Esophagus muscularis mucosa (tissue), 4 donors: Measurements from ENCODE around the gene MOB2. TPM values are rescaled to one million over a fixed set of nuclear protein-coding genes. Genes with fewer than 3 reads are reported as not detected.
A peak's percentile ranks its signal among the peaks of the same experiment; 100 is the strongest.

Source experiments
- DNase-seq: peaks from one replicate; pipeline ENCODE4 v3.0.0-alpha.2; 2017; ENCODE audit errors: extremely low spot score
- H3K27ac ChIP-seq, 4 donors: fragments of 200-600 bp; sonication (generic); replicated peaks in 1 of 4; 1 replicate in 3 of 4; 2 replicates in 1 of 4; pipeline ENCODE4 v1.5.1; 2016 to 2019; ENCODE audit warnings: mild to moderate bottlenecking in 1 of 4
- H3K27me3 ChIP-seq, 4 donors: fragments of 200-600 bp; sonication (generic); one replicate each; pipeline versions ENCODE4 v1.5.1 to v1.6.0; 2016 to 2019
- H3K36me3 ChIP-seq, 4 donors: fragments of 200-600 bp; sonication (generic); one replicate each; pipeline ENCODE4 v1.5.1; 2016 to 2019
- H3K4me1 ChIP-seq, 4 donors: fragments of 200-600 bp; sonication (generic); one replicate each; pipeline ENCODE4 v1.5.1; 2016 to 2019
- H3K4me3 ChIP-seq, 4 donors: fragments of 200-600 bp; sonication (generic); 1 replicate in 2 of 4; 2 replicates in 2 of 4; pipeline ENCODE4 v1.5.1; 2016 to 2019; ENCODE audit warnings: mild to moderate bottlenecking in 4 of 4, moderate library complexity in 1 of 4
- H3K9me3 ChIP-seq, 4 donors: fragments of 200-600 bp; sonication (generic); 1 replicate in 3 of 4; 2 replicates in 1 of 4; pipeline ENCODE4 v1.5.1; 2016 to 2019
- EP300 ChIP-seq: sonication (generic); formaldehyde crosslinking; IDR thresholded peaks from one replicate; pipeline ENCODE4 v1.6.1; 2017; ENCODE audit warnings: antibody characterized with exemption
- POLR2A ChIP-seq: fragments of 450-650 bp; IDR thresholded peaks from one replicate; pipeline ENCODE4 v1.6.1; 2017; ENCODE audit warnings: antibody characterized with exemption, moderate library complexity, mild to moderate bottlenecking, low read depth
- POLR2AphosphoS5 ChIP-seq, 2 donors: sonication (generic); formaldehyde crosslinking; IDR thresholded peaks; one replicate each; pipeline ENCODE4 v1.6.1; 2017; ENCODE audit warnings: antibody characterized with exemption in 2 of 2
- WGBS: methylation state at CpG from one replicate; pipeline ENCODE4 v1.1.5; 2018; 5-methylcytosine and 5-hydroxymethylcytosine counted together
- intact Hi-C: fragments of 100-400 bp; cut with DNase I; formaldehyde crosslinking; loops from one replicate; pipeline ENCODE4 v1.15.1; 2023
- total RNA-seq, 4 donors: library from RNA; depleted of rRNA; stranded (reverse); fragments of >200 nt; gene quantifications; one replicate each; pipeline versions ENCODE4 v1.1.0 to v1.2.1, GENCODE V29; 2016
- TF ChIP-seq, protein P1 (sequence below), 3 experiments: fragments of 200-600 bp in 2 of 3; fragments of 450-650 bp in 1 of 3; sonication (generic) in 2 of 3; IDR thresholded peaks; one replicate each; pipeline ENCODE4 v1.5.1; 2017 to 2019; ENCODE audit warnings: antibody characterized with exemption in 3 of 3, mild to moderate bottlenecking in 2 of 3, moderate library complexity in 1 of 3

MOB2 gene
- total RNA-seq, 4 donors from 2014 or later: 66.6 to 115 (median 89.5) TPM

DNA sequence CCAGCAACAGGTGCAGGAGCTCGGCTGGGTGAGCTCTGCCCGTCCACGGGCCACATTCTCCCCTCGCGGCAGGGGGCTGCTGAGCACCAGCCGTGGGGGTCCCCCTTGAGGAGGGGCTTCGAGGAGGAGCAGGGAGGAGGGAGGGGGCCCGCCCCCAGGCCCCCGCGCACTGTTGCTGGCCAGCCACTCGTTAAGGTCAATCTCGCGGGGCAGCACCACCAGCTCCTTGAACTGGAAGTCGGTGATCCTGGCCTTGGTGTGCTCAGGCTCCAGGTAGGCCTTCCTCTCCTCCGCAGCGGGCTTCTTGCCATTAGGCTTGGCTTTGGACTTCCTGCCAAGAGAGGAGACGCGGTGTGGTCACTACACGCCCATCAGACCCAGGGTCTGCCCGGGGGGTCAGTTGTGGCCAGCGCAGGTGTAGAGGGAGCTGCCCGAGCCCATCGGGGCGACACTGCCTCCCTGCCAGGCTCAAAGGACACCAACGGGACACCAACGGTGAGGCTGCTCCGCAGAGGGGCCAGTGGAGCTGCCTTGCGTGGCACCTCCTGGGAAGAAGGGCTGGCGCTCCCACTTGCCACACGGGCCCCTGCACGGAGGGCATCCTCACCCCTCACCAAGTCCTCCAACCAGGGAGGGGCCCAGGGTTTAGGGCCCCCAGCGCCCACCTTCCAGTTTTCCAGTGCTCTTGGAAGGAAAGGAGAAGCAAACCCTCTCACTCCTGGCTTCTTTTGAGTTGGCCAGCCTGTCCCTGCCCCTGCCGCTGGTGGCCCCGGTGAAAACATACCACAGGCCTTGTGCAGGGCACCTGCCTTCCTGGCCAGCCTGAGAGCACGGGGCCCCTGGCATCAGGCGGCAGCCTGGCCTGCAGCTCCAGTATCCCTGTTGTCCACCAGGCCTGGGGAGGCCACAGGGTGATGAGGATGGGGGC is 5.8 kb downstream of the MOB2 start:
- peaks cover 25 to 52% (median 49%) of the 10 kb centered on the region in 4 donors for H3K36me3 ChIP-seq
- H3K27ac ChIP-seq: peak overlapping the region; percentile 89 to 96 (median 92)
- H3K9me3 ChIP-seq: no peaks in the 10 kb centered on the region
- 82% methylated on average over 10 of the region's 36 CpGs for WGBS
- TF ChIP-seq POLR2AphosphoS5 (IDR thresholded peaks at IDR 0.05): peak in 1 of 2 donors; percentile 64
- TF ChIP-seq EP300: no peak
- H3K4me1 ChIP-seq: peaks cover 69 to 87% (median 81%) of the 10 kb centered on the region in 4 donors
- intact Hi-C loops: no loop called here
- no peaks in the 10 kb centered on the region for H3K27me3 ChIP-seq
- DNase-seq: no peak
- peak overlapping the region in 2 of 4 donors; percentile 12 to 20 for H3K4me3 ChIP-seq

DNA sequence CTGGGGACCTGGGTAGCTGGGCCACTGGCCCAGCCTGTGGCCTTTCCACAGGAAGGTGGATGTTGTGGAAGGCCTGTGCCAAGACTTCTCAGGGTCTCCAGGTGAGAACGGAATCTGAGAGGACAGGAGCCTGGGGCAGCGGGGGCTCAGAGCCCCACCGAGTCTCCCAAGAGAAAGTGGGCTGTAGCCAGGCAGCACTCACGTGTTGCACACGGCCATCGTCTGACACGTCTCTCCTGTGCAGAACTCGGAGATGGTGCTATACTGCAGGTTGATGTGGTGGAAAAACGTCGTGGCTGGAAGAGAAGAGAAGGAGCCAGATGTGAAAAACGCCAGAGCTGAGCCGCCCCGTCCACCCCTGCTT is 6.4 kb downstream of the MOB2 start:
- 76% methylated on average over 13 of the region's 13 CpGs for WGBS
- peaks cover 63 to 81% (median 75%) of the 10 kb centered on the region in 4 donors for H3K4me1 ChIP-seq
- no peak for DNase-seq

DNA sequence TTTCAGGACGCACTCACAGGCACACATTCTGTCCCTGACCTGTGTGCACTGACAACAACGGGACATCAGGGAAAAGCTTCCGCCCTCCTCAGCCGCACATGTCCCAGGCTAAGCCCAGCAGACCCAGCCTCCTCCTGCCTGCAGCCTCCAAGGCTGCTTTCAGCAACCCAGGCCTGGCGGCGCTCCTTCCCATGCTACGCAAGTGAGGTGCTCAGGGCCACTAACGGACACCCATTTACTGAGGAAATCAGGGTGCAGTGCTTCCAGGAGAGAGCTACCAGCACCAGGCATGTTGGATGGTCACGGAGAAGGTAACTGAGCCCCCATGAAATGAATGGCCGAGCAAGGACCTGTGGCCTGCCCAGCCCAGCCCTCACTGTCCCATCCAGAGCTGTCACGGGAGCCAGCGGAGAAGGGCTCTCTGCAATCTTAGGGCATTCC is 6.9 kb downstream of the MOB2 start:
- Histone ChIP-seq H3K36me3 (peaks cover 29 to 63% (median 60%) of the 10 kb centered on the region in 4 donors), H3K27ac (peak overlapping the region; percentile 89 to 96 (median 92)), H3K4me1 (peaks cover 58 to 76% (median 70%) of the 10 kb centered on the region in 4 donors), H3K27me3 (no peaks in the 10 kb centered on the region), H3K9me3 (no peaks in the 10 kb centered on the region), H3K4me3 (no peak overlapping the region)
- WGBS: 86% methylated on average over 8 of the region's 12 CpGs
- no peak for DNase-seq
- intact Hi-C loops: no loop called here
- no peak for TF ChIP-seq POLR2A
- TF ChIP-seq, protein P1, sequence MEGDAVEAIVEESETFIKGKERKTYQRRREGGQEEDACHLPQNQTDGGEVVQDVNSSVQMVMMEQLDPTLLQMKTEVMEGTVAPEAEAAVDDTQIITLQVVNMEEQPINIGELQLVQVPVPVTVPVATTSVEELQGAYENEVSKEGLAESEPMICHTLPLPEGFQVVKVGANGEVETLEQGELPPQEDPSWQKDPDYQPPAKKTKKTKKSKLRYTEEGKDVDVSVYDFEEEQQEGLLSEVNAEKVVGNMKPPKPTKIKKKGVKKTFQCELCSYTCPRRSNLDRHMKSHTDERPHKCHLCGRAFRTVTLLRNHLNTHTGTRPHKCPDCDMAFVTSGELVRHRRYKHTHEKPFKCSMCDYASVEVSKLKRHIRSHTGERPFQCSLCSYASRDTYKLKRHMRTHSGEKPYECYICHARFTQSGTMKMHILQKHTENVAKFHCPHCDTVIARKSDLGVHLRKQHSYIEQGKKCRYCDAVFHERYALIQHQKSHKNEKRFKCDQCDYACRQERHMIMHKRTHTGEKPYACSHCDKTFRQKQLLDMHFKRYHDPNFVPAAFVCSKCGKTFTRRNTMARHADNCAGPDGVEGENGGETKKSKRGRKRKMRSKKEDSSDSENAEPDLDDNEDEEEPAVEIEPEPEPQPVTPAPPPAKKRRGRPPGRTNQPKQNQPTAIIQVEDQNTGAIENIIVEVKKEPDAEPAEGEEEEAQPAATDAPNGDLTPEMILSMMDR (IDR thresholded peaks at IDR 0.05): no peak
- TF ChIP-seq EP300: no peak
- TF ChIP-seq POLR2AphosphoS5 (IDR thresholded peaks at IDR 0.05): no peak

More for the DNA sequence above, 6.4 kb downstream of the MOB2 start:
- Histone ChIP-seq H3K27me3 (no peaks in the 10 kb centered on the region), H3K4me3 (no peak overlapping the region), H3K36me3 (peaks cover 29 to 58% (median 55%) of the 10 kb centered on the region in 4 donors), H3K9me3 (no peaks in the 10 kb centered on the region), H3K27ac (peak overlapping the region; percentile 89 to 96 (median 92))
- intact Hi-C loops: no loop called here
- TF ChIP-seq EP300 (no peak), POLR2A (no peak), POLR2AphosphoS5 (IDR thresholded peaks at IDR 0.05) (no peak)
- TF ChIP-seq, protein P1 (IDR thresholded peaks at IDR 0.05): no peak

DNA sequence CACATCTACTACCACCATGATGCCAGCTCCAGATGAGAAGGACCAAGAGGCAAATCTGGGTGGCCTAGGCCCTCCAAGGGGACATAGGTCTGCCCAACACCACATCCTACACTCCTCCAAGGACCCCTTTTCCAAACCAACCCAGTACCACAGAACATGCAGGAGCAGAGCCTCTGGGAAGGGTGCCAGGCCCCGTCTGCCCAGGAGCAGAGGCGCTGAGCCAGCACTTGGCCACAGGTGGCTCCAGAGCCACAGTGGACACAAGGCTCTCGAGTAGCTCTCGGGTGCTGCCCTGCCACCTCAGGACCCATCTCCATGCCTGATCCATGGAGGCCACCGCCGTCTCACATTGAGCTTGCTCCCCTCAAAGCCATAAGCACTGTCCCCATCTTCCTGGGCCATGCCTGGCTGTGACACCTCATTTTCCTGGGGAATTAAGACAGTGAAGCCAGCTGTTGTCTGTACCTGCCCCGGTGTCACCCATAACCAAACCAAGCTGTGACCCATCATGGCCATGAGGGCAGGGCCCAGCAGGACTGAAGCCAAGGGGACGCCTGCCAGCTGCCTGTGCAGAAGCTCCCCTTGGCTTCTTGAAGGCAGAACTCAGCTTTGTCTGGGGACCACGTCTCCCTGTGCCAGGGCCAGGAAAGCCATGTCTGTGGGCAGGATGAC is 7.4 kb downstream of the MOB2 start:
- no peak for DNase-seq
- peaks cover 29 to 69% (median 65%) of the 10 kb centered on the region in 4 donors for H3K36me3 ChIP-seq
- TF ChIP-seq, protein P1 (IDR thresholded peaks at IDR 0.05): no peak
- TF ChIP-seq EP300 (no peak), POLR2A (no peak), POLR2AphosphoS5 (IDR thresholded peaks at IDR 0.05) (no peak)
- 72% methylated on average over 4 of the region's 9 CpGs for WGBS
- intact Hi-C loops: no loop called here
- no peak overlapping the region for H3K4me3 ChIP-seq
- H3K27ac ChIP-seq: peak overlapping the region; percentile 89 to 96 (median 92)
- no peaks in the 10 kb centered on the region for H3K9me3 ChIP-seq
- H3K27me3 ChIP-seq: no peaks in the 10 kb centered on the region
- peaks cover 53 to 70% (median 64%) of the 10 kb centered on the region in 4 donors for H3K4me1 ChIP-seq

DNA sequence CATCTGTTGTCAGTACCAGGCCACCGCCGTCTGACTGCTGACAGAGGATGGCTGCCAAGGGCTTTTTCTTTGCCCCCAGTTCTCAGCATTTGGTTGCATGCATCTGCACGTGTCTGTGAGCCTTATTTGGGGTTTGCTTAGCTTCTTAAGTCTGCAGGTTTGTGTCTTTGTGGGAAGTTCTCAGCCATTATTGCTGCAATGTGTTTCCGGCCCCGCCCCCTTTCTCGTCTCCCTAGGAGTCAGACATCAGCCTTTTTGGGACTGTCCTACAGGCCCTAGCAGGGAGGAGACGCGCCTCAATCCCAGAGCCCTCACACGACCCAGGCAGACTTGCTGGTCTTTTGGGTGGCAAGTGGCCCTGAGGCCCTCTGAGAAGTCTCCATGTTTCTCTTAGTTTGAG is 8.0 kb downstream of the MOB2 start:
- intact Hi-C loops: no loop called here
- H3K27ac ChIP-seq: peak overlapping the region; percentile 89 to 96 (median 92)
- H3K36me3 ChIP-seq: peaks cover 29 to 75% (median 71%) of the 10 kb centered on the region in 4 donors
- no peaks in the 10 kb centered on the region for H3K9me3 ChIP-seq
- WGBS: 59% methylated on average over 8 of the region's 9 CpGs
- DNase-seq: no peak
- H3K4me3 ChIP-seq: no peak overlapping the region
- H3K4me1 ChIP-seq: peaks cover 47 to 64% (median 59%) of the 10 kb centered on the region in 4 donors
- H3K27me3 ChIP-seq: no peaks in the 10 kb centered on the region
- no peak for TF ChIP-seq EP300
- TF ChIP-seq POLR2AphosphoS5 (IDR thresholded peaks at IDR 0.05): no peak
